Smooth muscle cell (in vitro differentiated cells): ENCODE results near the gene TGFBRAP1. TPM values are rescaled to one million over a fixed set of nuclear protein-coding genes. Genes with fewer than 3 reads are reported as not detected.

Experiments used
- DNase-seq: peaks from one replicate; lab custom pipeline; 2025; ENCODE audit not compliant: unreplicated experiment; lab: John Stamatoyannopoulos, UW
- H2AFZ ChIP-seq: fragments of 200-600 bp; sonication (generic); 2 replicates; pipeline ENCODE4 v1.6.0; 2016; ENCODE audit warnings: antibody characterized with exemption, low read depth, mild to moderate bottlenecking
- H3F3A ChIP-seq: fragments of 200-600 bp; sonication (generic); 2 replicates; pipeline ENCODE4 v1.6.0; 2017; ENCODE audit warnings: antibody characterized with exemption, low read depth
- H3K27ac ChIP-seq: fragments of 200-600 bp; sonication (generic); 2 replicates; pipeline ENCODE4 v1.5.1; 2016; ENCODE audit warnings: low read depth, mild to moderate bottlenecking
- H3K27me3 ChIP-seq: fragments of 200-600 bp; sonication (generic); 2 replicates; pipeline ENCODE4 v1.6.1; 2016; ENCODE audit warnings: low read depth, mild to moderate bottlenecking
- H3K36me3 ChIP-seq: fragments of 200-600 bp; sonication (generic); 2 replicates; pipeline ENCODE4 v1.5.1; 2016; ENCODE audit warnings: low read depth
- H3K4me1 ChIP-seq: fragments of 200-600 bp; sonication (generic); 2 replicates; pipeline ENCODE4 v1.5.1; 2016; ENCODE audit warnings: low read depth
- H3K4me2 ChIP-seq: fragments of 200-600 bp; sonication (generic); 2 replicates; pipeline ENCODE4 v1.6.0; 2016; ENCODE audit warnings: mild to moderate bottlenecking
- H3K4me3 ChIP-seq: fragments of 200-600 bp; sonication (generic); 2 replicates; pipeline ENCODE4 v1.5.1; 2016; ENCODE audit warnings: mild to moderate bottlenecking
- H3K79me2 ChIP-seq: fragments of 200-600 bp; sonication (generic); 2 replicates; pipeline ENCODE4 v1.6.0; 2016; ENCODE audit warnings: low read depth, mild to moderate bottlenecking
- H3K9ac ChIP-seq: fragments of 200-600 bp; sonication (generic); 2 replicates; pipeline ENCODE4 v1.6.0; 2016; ENCODE audit warnings: low read depth
- H3K9me3 ChIP-seq: fragments of 200-600 bp; sonication (generic); replicated peaks from 2 replicates; pipeline ENCODE4 v1.5.1; 2016; ENCODE audit warnings: low read depth
- H4K20me1 ChIP-seq: fragments of 200-600 bp; sonication (generic); 2 replicates; pipeline ENCODE4 v1.6.0; 2016; ENCODE audit warnings: low read depth
- WGBS: methylation state at CpG from one replicate; pipeline ENCODE4 v1.1.7; 2016; ENCODE audit warnings: low lambda C conversion rate; 5-methylcytosine and 5-hydroxymethylcytosine counted together
- polyA plus RNA-seq: library from polyadenylated mRNA; unstranded; fragments of >200 nt; fragmentation: Nextera tagmentation; extraction: Ambion mirVana; gene quantifications from 2 replicates; pipeline ENCODE4 v1.2.1, GENCODE V29; 2016
- total RNA-seq: library from RNA; depleted of rRNA; stranded (reverse); fragments of >200 nt; gene quantifications from 2 replicates; pipeline ENCODE4 v1.2.3, GENCODE V29; 2014
- TF ChIP-seq, protein P1 (sequence below): fragments of 200-600 bp; sonication (generic); IDR thresholded peaks from 2 replicates; pipeline ENCODE4 v1.5.1; 2017; ENCODE audit warnings: borderline replicate concordance, mild to moderate bottlenecking, antibody characterized with exemption; ENCODE audit not compliant: insufficient read depth, poor library complexity, severe bottlenecking

The TGFBRAP1 gene
- total and polyA plus RNA-seq, 2 experiments from 2014 or later, result 8.9 to 10.5 TPM

DNA sequence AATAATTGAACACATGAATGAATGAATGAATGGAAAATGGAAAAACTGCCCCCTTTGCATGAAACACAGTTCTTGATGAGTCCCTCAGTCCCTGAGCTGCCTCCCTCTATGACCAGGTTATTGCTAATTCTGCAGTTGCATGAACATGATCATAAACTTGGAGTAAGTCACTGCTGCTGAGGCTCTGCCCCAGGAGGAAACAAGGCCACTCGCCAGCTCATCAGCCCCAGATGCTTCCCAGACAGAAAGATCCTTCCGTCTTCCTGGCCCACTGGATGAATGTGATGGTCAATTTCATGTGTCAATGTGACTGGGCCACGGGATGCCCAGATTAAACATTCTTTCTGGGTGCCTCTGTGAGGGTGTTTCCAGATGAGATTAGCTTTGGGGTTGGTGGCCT lies 71.6 kb downstream of the TGFBRAP1 start:
- no peak for DNase-seq
- H3K4me1 ChIP-seq, result peaks cover 3% of the 10 kb centered on the region
- no peak overlapping the region for H3K4me3 ChIP-seq
- 64% methylated on average over 3 of the region's 3 CpGs for WGBS
- H2AFZ ChIP-seq, result no peak overlapping the region
- H3K9me3 ChIP-seq, result no peaks in the 10 kb centered on the region
- no peaks in the 10 kb centered on the region for H3K27me3 ChIP-seq
- TF ChIP-seq, protein P1, sequence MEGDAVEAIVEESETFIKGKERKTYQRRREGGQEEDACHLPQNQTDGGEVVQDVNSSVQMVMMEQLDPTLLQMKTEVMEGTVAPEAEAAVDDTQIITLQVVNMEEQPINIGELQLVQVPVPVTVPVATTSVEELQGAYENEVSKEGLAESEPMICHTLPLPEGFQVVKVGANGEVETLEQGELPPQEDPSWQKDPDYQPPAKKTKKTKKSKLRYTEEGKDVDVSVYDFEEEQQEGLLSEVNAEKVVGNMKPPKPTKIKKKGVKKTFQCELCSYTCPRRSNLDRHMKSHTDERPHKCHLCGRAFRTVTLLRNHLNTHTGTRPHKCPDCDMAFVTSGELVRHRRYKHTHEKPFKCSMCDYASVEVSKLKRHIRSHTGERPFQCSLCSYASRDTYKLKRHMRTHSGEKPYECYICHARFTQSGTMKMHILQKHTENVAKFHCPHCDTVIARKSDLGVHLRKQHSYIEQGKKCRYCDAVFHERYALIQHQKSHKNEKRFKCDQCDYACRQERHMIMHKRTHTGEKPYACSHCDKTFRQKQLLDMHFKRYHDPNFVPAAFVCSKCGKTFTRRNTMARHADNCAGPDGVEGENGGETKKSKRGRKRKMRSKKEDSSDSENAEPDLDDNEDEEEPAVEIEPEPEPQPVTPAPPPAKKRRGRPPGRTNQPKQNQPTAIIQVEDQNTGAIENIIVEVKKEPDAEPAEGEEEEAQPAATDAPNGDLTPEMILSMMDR, result no peak
- H3F3A ChIP-seq, result no peaks in the 10 kb centered on the region
- no peak overlapping the region for H3K4me2 ChIP-seq
- no peaks in the 10 kb centered on the region for H4K20me1 ChIP-seq
- H3K36me3 ChIP-seq, result no peaks in the 10 kb centered on the region
- H3K9ac ChIP-seq, result no peak overlapping the region
- peak overlapping the region; percentile 97 for H3K27ac ChIP-seq
- H3K79me2 ChIP-seq, result no peaks in the 10 kb centered on the region

DNA sequence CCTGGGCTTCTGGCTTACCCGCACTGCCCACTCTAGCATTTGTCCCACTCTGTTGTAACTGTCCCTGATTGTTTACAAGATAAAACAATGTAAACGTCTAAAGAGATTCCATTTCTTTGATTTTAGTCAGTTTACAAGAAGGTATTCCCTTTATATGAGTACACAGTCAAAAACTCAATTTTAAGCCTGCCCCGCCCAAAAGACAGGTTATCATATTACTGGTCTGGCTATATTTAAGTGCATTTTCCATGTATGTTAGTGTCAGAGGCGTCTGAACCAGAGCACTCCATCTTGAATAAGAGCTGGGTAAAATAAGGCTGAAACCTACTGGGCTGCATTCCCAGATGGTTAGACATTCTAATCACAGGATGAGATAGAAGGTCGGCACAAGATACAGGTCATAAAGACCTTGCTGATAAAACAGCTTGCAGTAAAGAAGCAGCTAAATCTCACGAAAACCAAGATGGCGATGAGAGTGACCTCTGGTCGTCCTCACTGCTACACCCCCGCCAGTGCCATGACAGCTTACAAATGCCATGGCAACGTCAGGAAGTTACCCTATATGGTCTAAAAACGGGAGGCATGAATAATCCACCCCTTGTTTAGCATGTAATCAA lies 73.0 kb downstream of the TGFBRAP1 start:
- Histone ChIP-seq H3K9ac (peak overlapping the region; percentile 85), H3K79me2 (no peaks in the 10 kb centered on the region), H3K4me1 (peaks cover 3% of the 10 kb centered on the region), H3F3A (no peaks in the 10 kb centered on the region), H3K4me3 (no peak overlapping the region), H3K4me2 (peak overlapping the region; percentile 69), H3K27me3 (no peaks in the 10 kb centered on the region), H4K20me1 (no peaks in the 10 kb centered on the region), H3K27ac (peak overlapping the region; percentile 97), H3K36me3 (no peaks in the 10 kb centered on the region), H2AFZ (no peak overlapping the region), H3K9me3 (no peaks in the 10 kb centered on the region)
- DNase-seq, result no peak
- TF ChIP-seq, protein P1, result no peak
- 49% methylated on average over 11 of the region's 11 CpGs for WGBS

DNA sequence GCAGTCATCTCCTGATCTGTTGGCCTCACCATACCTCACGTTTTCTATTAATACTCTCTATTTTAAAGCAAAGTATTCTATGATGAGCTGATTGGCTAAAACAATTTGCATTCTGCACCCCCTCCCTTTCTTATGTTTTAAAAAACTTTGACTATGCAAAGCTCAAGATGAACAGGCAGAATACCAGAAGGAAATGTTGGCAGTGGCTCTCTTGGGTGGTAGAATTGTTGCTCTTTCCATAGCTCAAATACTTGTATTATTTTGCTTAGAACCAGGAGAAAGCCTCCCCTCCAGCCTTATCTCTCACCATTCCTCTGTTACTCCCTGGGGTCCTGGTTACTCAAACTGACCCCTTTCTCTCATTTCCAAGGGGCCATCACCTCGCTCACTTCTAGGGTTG lies 73.6 kb downstream of the TGFBRAP1 start:
- Histone ChIP-seq H3K4me3 (no peak overlapping the region), H3K9ac (peak overlapping the region; percentile 85), H3K4me1 (peaks cover 3% of the 10 kb centered on the region), H3K27ac (peak overlapping the region; percentile 97), H2AFZ (no peak overlapping the region), H3K4me2 (peak overlapping the region; percentile 69), H3K79me2 (no peaks in the 10 kb centered on the region), H3K27me3 (no peaks in the 10 kb centered on the region), H3K9me3 (no peaks in the 10 kb centered on the region), H4K20me1 (no peaks in the 10 kb centered on the region), H3K36me3 (no peaks in the 10 kb centered on the region), H3F3A (no peaks in the 10 kb centered on the region)
- TF ChIP-seq, protein P1, result no peak
- 92% methylated on average over 2 of the region's 2 CpGs for WGBS
- DNase-seq, result no peak
